Adipose tissue (tissue), 3 donors: Measurements from ENCODE around the gene DEFB126. TPM values are rescaled to one million over a fixed set of nuclear protein-coding genes. Genes with fewer than 3 reads are reported as not detected.
"Not testable (repeated sequence)": the region's sequence is repeated elsewhere in the genome, so short reads cannot be mapped to it uniquely, and the experiment has no call there.

Experiments used
- H3K27ac ChIP-seq: one replicate; pipeline ENCODE4 v1.5.1; 2013; ENCODE audit warnings: low read depth, low read length
- WGBS, 3 donors: extraction: QIAGEN DNeasy Blood & Tissue Kit; methylation state at CpG; one replicate each; pipeline ENCODE4 v1.1.7; 2013; 5-methylcytosine and 5-hydroxymethylcytosine counted together
- polyA plus RNA-seq, 3 donors: library from polyadenylated mRNA; stranded (reverse); fragments of 200-250 nt; gene quantifications; one replicate each; pipeline ENCODE4 v1.2.3, GENCODE V29; 2013
- donor health status: healthy with polysubstance abuse.
- donor health status: Bipolar disorder and iron deficiency.
- donor health status: healthy.

DEFB126 gene, protein sequence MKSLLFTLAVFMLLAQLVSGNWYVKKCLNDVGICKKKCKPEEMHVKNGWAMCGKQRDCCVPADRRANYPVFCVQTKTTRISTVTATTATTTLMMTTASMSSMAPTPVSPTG
- not detected for polyA plus RNA-seq

DNA sequence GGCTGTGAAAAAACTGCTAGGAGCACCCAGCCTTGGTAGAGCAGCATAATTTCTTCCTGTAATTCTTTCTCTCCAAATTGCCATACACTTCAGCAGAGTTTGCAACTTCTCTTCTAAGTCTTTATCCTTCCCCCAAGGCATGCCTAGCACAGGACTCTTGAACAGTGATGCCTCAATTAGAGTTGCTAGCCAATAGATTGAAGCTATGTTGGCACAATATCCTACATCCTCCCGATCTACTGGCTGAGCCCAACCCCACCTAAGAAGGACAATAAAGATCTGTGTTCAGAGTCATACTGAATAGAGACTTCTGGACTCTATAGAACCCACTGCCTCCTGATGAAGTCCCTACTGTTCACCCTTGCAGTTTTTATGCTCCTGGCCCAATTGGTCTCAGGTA lies at the start of gene DEFB126:
Gene DEFB126 (plus strand): TSS at position 301 of the 400 bp plus-strand sequence. CDS start 39 bp downstream, at position 340.
- WGBS, 3 donors: 30 to 55% (median 54%) methylated on average over 1 of the region's 1 CpG
- H3K27ac ChIP-seq: no peak within 1 kb of the TSS

- H3K27ac ChIP-seq: no peak overlapping the region
Measured at GRCh38 chr20:93641-94040, 48.7 kb upstream of the DEFB126 start.

- 75 to 83% (median 82%) methylated on average over 4 of the region's 4 CpGs for WGBS, 3 donors
- H3K27ac ChIP-seq: no peak overlapping the region
Measured at GRCh38 chr20:95215-95614, 47.2 kb upstream of the DEFB126 start.

GRCh38 chr20:97691-98090 lies 44.7 kb upstream of the DEFB126 start:
- WGBS, 3 donors: 64 to 81% (median 79%) methylated on average over 5 of the region's 5 CpGs
- not testable (repeated sequence) for H3K27ac ChIP-seq

- no peak overlapping the region for H3K27ac ChIP-seq
Measured at GRCh38 chr20:101975-102374, 40.4 kb upstream of the DEFB126 start.

- no peak overlapping the region for H3K27ac ChIP-seq
- 75 to 85% (median 84%) methylated on average over 5 of the region's 5 CpGs for WGBS, 3 donors
Measured at GRCh38 chr20:103456-103855, 38.9 kb upstream of the DEFB126 start.

DNA sequence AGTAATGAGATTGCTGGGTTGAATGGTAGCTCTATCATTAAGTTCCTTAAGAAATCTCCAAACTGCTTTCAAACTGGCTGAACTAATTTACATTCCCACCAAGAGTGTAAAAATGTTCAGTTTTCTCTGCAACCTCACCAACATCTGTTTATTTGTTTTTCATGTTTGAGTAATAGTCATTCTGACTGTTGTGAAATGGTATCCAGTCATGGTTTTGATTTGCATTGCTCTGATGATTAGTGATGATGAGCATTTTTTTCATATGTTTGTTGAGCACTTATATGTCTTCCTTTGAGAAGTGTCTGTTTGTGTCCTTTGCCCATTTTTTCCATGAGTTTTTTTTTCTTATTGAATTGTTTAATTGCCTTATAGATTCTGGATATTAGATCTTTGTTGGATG lies 30.0 kb upstream of the DEFB126 start:
- no peak overlapping the region for H3K27ac ChIP-seq

DNA sequence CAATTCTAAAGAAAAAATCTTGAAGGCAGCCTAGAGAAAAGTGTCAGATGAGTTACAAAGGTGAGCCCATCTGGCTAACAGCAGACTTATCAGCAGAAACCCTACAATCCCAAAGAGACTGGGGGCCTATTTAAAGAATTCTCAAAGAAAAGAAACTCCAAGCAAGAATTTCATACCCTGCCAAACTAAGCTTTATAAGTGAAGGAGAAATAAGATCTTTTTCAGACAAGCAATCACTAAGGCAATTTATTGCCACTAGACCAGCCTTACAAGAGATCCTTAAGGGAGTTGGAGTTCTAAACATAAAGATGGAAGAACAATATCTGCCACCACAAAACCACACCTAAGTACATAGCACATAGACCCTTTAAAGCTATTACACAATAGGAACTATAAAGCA lies 24.9 kb upstream of the DEFB126 start:
- no peak overlapping the region for H3K27ac ChIP-seq

DNA sequence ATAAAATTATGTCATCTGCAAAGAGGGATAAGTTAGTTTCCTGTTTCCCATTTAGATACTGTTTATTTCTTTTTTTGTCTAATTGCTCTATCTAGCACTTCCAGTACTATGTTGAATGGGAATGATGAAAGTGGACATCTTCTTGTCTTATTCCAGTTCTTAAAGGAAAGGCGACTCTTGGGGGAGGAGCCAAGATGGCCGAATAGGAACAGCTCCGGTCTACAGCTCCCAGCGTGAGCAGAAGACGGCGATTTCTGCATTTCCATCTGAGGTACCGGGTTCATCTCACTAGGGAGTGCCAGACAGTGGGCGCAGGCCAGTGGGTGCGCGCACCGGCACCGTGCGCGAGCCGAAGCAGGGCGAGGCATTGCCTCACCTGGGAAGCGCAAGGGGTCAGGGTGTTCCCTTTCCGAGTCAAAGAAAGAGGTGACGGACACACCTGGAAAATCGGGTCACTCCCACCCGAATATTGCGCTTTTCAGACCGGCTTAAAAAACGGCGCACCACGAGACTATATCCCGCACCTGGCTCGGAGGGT lies 12.5 kb upstream of the DEFB126 start:
- 87 to 92% (median 90%) methylated on average over 21 to 27 of the region's 28 CpGs for WGBS, 3 donors

GRCh38 chr20:137668-138490 lies 4.5 kb upstream of the DEFB126 start:
- WGBS, 3 donors: 71 to 86% (median 85%) methylated on average over 11 of the region's 11 CpGs
- H3K27ac ChIP-seq: no peak overlapping the region

More for the DNA sequence above, 12.5 kb upstream of the DEFB126 start:
- not testable (repeated sequence) for H3K27ac ChIP-seq

DNA sequence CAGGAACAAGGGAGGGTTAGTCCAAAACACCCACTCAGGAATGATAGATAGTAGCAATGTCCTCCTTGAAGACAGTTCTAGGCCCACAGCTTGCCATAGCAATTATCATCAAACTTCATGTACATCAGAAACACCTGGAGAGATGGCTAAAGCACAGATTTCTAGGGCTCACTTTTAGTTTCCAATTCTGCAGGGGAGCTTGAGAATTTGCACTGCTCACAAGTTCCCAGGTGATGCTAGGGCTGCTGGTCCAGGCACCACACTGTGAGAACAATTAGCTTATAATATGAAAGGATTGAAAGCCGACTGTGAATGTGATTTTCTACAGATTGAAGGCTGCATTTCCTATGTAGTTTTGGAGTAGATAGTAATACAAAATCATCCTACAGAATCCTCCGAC lies 3.5 kb downstream of the DEFB126 start:
- H3K27ac ChIP-seq: no peak overlapping the region
- WGBS, 3 donors: 55 to 64% (median 57%) methylated on average over 2 of the region's 2 CpGs

GRCh38 chr20:152131-152530 lies 9.7 kb downstream of the DEFB126 start:
- H3K27ac ChIP-seq: no peak overlapping the region
- 82 to 89% (median 83%) methylated on average over 1 of the region's 1 CpG for WGBS, 3 donors

DNA sequence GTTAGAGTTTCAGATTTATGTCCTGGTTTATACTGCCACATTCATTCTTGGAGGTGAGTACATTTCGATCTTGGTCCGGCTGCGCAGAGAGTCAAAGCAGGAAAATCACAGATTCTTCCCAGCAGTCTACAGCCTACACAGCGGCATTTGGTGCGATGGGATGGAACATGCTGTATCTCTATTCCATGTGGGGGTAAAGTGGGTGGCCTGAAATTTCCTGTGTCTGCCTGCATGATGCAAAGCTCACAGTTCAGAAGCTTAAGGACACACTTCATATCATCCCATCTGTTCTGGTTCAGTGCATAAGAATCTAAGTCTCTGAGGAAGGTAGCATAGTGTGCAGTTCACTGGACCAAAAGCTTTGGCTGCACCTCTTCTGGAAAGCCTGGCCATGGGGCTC lies 14.8 kb downstream of the DEFB126 start, which contains the start of gene DEFB127:
Gene DEFB127 (plus strand): TSS at position 301 of the 400 bp plus-strand sequence. CDS start 91 bp downstream, at position 392.
- no peak within 1 kb of the TSS for H3K27ac ChIP-seq
- 90 to 93% (median 91%) methylated on average over 5 of the region's 5 CpGs for WGBS, 3 donors

GRCh38 chr20:164618-165017 lies 22.2 kb downstream of the DEFB126 start:
- H3K27ac ChIP-seq: no peak overlapping the region
- 38 to 66% (median 66%) methylated on average over 3 of the region's 3 CpGs for WGBS, 3 donors

- H3K27ac ChIP-seq: no peak overlapping the region
- WGBS, 3 donors: 73 to 82% (median 80%) methylated on average over 2 of the region's 2 CpGs
Measured at GRCh38 chr20:168876-169275, 26.5 kb downstream of the DEFB126 start.

DNA sequence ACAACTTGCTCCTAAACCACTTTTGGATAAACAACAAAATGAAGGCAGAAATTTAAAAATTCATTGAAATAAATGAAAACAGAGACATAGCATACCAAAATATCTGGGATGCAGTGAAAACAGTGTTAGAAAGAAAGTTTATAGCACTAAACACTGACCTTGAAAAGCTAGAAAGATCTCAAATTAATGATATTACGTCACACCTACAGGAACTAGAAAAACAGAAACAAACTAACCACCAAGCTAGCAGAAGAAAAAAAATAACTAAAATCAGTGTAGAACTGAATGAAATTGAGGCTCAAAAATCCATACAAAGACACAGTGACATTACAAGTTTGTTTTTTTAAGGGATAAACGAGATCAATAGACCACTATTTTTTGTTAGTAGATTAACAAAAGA lies 41.9 kb downstream of the DEFB126 start:
- no peak overlapping the region for H3K27ac ChIP-seq
- WGBS, 3 donors: 57 to 70% (median 65%) methylated on average over 2 of the region's 2 CpGs

DNA sequence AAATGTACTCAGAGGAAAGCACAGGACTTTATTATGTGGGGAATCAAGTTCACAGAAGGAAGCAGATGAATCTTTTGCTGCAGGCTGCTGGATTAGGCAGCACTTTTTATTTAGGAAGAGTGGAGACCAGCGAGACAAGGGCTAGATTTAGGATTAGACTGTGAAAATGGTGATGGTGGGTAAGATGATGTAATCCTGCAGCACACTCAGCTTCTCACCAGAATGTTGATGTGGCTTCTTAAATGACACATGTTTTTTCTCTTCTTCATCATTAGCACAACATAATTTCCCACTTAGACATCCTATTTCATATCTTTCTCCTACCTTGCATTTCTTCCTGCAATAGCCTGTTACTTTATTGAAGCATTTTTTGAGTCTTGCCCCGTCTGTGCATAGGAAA lies 45.3 kb downstream of the DEFB126 start:
- 50 to 72% (median 61%) methylated on average over 2 of the region's 2 CpGs for WGBS, 3 donors
- no peak overlapping the region for H3K27ac ChIP-seq

DNA sequence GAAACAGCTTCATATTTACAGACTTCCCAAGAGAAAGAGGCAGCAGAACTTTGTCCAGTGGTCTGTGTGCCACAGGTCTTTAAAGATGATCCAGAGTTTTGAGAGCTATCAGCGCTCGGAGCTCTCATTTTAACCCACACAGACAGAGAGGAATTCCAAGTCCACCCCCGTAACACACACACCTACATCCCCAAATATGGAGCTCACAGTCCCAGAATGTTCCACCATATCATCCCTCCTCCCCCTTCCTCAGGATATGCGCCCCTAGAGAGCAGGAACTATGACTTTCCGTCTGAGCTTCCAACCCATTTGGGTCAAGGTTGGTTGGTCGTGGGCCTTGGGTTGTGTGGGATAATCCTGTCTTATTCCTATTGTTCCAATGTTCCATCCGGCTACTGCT lies 47.2 kb downstream of the DEFB126 start, which contains the start of gene DEFB128:
Gene DEFB128 (minus strand): TSS at position 101 of the 400 bp plus-strand sequence. CDS start 88 bp downstream, at position 13.
- H3K27ac ChIP-seq: no peak within 1 kb of the TSS
- 56 to 58% (median 58%) methylated on average over 7 of the region's 7 CpGs for WGBS, 3 donors
